PFSK-1 (cell line): ENCODE data around the gene SAMD13.

Experiments
- POLR2AphosphoS5 ChIP-seq: IDR thresholded peaks from 2 replicates; pipeline ENCODE4 v1.6.1; 2012; ENCODE audit warnings: low read depth, mild to moderate bottlenecking, control low read depth, low read length, moderate library complexity
- SIN3A ChIP-seq: IDR thresholded peaks from 2 replicates; pipeline ENCODE4 v1.6.1; 2012; ENCODE audit warnings: mild to moderate bottlenecking, low read length, moderate library complexity, borderline replicate concordance; ENCODE audit not compliant: insufficient read depth
- TAF1 ChIP-seq: IDR thresholded peaks from 2 replicates; pipeline ENCODE4 v1.6.1; 2012; ENCODE audit warnings: low read length, control low read depth, borderline replicate concordance; ENCODE audit not compliant: insufficient read depth
- TF ChIP-seq, protein P1 (sequence below), 2 experiments: IDR thresholded peaks; 2 replicates each; pipeline versions ENCODE4 v1.6.1 to v1.8.0; 2011 to 2012; ENCODE audit warnings: low read depth in 2 of 2, low read length in 2 of 2, control low read depth in 1 of 2, inconsistent platforms in 1 of 2, mild to moderate bottlenecking in 1 of 2, moderate library complexity in 1 of 2; ENCODE audit not compliant: insufficient read depth in 1 of 2

DNA sequence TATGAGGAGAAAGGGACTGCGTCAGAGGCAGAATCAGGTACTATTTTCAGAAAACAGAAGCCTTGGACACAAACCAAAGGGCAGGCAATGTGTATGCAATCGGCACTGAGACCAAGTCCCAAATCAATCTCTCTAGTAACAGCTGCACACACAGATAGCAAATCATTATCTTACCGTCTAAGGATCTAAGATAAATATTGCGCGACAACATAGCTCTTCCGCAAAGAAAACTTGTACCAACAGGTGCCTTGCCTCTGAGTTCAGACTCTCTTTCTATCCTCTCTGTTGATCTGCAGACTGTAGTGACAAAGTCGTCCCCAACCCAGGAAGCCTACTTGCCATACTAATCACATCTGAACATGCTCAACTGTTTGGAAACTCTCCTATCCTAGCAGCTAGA is 22.6 kb upstream of the SAMD13 start:
- TF ChIP-seq POLR2AphosphoS5 (no peak), SIN3A (no peak), TAF1 (no peak)
- TF ChIP-seq, protein P1, sequence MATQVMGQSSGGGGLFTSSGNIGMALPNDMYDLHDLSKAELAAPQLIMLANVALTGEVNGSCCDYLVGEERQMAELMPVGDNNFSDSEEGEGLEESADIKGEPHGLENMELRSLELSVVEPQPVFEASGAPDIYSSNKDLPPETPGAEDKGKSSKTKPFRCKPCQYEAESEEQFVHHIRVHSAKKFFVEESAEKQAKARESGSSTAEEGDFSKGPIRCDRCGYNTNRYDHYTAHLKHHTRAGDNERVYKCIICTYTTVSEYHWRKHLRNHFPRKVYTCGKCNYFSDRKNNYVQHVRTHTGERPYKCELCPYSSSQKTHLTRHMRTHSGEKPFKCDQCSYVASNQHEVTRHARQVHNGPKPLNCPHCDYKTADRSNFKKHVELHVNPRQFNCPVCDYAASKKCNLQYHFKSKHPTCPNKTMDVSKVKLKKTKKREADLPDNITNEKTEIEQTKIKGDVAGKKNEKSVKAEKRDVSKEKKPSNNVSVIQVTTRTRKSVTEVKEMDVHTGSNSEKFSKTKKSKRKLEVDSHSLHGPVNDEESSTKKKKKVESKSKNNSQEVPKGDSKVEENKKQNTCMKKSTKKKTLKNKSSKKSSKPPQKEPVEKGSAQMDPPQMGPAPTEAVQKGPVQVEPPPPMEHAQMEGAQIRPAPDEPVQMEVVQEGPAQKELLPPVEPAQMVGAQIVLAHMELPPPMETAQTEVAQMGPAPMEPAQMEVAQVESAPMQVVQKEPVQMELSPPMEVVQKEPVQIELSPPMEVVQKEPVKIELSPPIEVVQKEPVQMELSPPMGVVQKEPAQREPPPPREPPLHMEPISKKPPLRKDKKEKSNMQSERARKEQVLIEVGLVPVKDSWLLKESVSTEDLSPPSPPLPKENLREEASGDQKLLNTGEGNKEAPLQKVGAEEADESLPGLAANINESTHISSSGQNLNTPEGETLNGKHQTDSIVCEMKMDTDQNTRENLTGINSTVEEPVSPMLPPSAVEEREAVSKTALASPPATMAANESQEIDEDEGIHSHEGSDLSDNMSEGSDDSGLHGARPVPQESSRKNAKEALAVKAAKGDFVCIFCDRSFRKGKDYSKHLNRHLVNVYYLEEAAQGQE (IDR thresholded peaks at IDR 0.05; ENCODE audit: insufficient read depth in 1 of 2, low read depth in 2 of 2, low read length in 2 of 2): no peak
